ENCODE measurements around the gene TEDC2. TPM values are rescaled to one million over a fixed set of nuclear protein-coding genes. Genes with fewer than 3 reads are reported as not detected.

The TEDC2 gene
- total RNA-seq, 1 donor from 2014 or later = 29.1 TPM

- Histone ChIP-seq H3K9me3 (ENCODE audit: low read depth) (no peaks in the 10 kb centered on the region), H3K79me2 (ENCODE audit: low read depth) (peaks cover 8% of the 10 kb centered on the region), H4K20me1 (ENCODE audit: low read depth) (peaks cover 36% of the 10 kb centered on the region), H3K9ac (no peak overlapping the region), H3K36me3 (no peaks in the 10 kb centered on the region), H3K4me3 (peak overlapping the region; percentile 48), H2AFZ (replicated peaks) (no peak overlapping the region), H3K4me2 (peak overlapping the region; percentile 89), H3K27me3 (peaks cover 56% of the 10 kb centered on the region), H3F3A (ENCODE audit: low read depth) (peaks cover 60% of the 10 kb centered on the region), H3K27ac (no peak overlapping the region), H3K4me1 (peaks cover 47% of the 10 kb centered on the region)
- DNase-seq (ENCODE audit: low spot score) = peak; percentile 50
- H3K27me3 Mint-ChIP-seq (ENCODE audit: insufficient read depth, low read depth) = peaks cover 16% of the 10 kb centered on the region
- no peaks in the 10 kb centered on the region for H3K36me3 Mint-ChIP-seq
- TF ChIP-seq, protein P1, sequence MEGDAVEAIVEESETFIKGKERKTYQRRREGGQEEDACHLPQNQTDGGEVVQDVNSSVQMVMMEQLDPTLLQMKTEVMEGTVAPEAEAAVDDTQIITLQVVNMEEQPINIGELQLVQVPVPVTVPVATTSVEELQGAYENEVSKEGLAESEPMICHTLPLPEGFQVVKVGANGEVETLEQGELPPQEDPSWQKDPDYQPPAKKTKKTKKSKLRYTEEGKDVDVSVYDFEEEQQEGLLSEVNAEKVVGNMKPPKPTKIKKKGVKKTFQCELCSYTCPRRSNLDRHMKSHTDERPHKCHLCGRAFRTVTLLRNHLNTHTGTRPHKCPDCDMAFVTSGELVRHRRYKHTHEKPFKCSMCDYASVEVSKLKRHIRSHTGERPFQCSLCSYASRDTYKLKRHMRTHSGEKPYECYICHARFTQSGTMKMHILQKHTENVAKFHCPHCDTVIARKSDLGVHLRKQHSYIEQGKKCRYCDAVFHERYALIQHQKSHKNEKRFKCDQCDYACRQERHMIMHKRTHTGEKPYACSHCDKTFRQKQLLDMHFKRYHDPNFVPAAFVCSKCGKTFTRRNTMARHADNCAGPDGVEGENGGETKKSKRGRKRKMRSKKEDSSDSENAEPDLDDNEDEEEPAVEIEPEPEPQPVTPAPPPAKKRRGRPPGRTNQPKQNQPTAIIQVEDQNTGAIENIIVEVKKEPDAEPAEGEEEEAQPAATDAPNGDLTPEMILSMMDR (IDR thresholded peaks at IDR 0.05) = no peak
- no peak for TF ChIP-seq EZH2 (IDR thresholded peaks at IDR 0.05)
- TF ChIP-seq EZH2phosphoT487 (IDR thresholded peaks at IDR 0.05) = peak; percentile 33
- no peak overlapping the region for H3K27ac Mint-ChIP-seq
- H3K9me3 Mint-ChIP-seq = no peaks in the 10 kb centered on the region
- peaks cover 30% of the 10 kb centered on the region for H3K4me1 Mint-ChIP-seq
- no peak overlapping the region for H3K4me3 Mint-ChIP-seq
Measured at GRCh38 chr16:2471653-2472487, 12.0 kb downstream of the TEDC2 start.

- Histone ChIP-seq H3K4me2 (no peak overlapping the region), H3K4me3 (no peak overlapping the region), H2AFZ (replicated peaks) (no peak overlapping the region), H3K4me1 (peaks cover 47% of the 10 kb centered on the region), H3K36me3 (no peaks in the 10 kb centered on the region), H3F3A (ENCODE audit: low read depth) (peaks cover 54% of the 10 kb centered on the region), H3K27me3 (peaks cover 59% of the 10 kb centered on the region), H3K9ac (no peak overlapping the region), H3K79me2 (ENCODE audit: low read depth) (peaks cover 10% of the 10 kb centered on the region), H4K20me1 (ENCODE audit: low read depth) (peaks cover 37% of the 10 kb centered on the region), H3K27ac (no peak overlapping the region), H3K9me3 (ENCODE audit: low read depth) (no peaks in the 10 kb centered on the region)
- Mint-ChIP-seq H3K27ac (no peak overlapping the region), H3K4me3 (peak overlapping the region; percentile 80), H3K36me3 (no peaks in the 10 kb centered on the region), H3K9me3 (no peaks in the 10 kb centered on the region), H3K27me3 (ENCODE audit: insufficient read depth, low read depth) (peaks cover 12% of the 10 kb centered on the region), H3K4me1 (peaks cover 31% of the 10 kb centered on the region)
- DNase-seq (ENCODE audit: low spot score) = no peak
- TF ChIP-seq EZH2phosphoT487 (IDR thresholded peaks at IDR 0.05) = no peak
- TF ChIP-seq, protein P1 (IDR thresholded peaks at IDR 0.05) = no peak
- TF ChIP-seq EZH2 (IDR thresholded peaks at IDR 0.05) = no peak
Measured at GRCh38 chr16:2472488-2472864, 12.6 kb downstream of the TEDC2 start.

- H3K9me3 ChIP-seq (ENCODE audit: low read depth) = no peaks in the 10 kb centered on the region
- TF ChIP-seq EZH2phosphoT487 (IDR thresholded peaks at IDR 0.05) (no peak), EZH2 (IDR thresholded peaks at IDR 0.05) (no peak)
- H2AFZ ChIP-seq (replicated peaks) = no peak overlapping the region
- H3K27me3 ChIP-seq = peaks cover 59% of the 10 kb centered on the region
- peak overlapping the region; percentile 97 for H3K4me3 ChIP-seq
- H3K36me3 ChIP-seq = no peaks in the 10 kb centered on the region
- no peak overlapping the region for H3K9ac ChIP-seq
- Mint-ChIP-seq H3K27ac (no peak overlapping the region), H3K36me3 (no peaks in the 10 kb centered on the region), H3K9me3 (no peaks in the 10 kb centered on the region), H3K4me3 (peak overlapping the region; percentile 80), H3K4me1 (peaks cover 34% of the 10 kb centered on the region), H3K27me3 (ENCODE audit: insufficient read depth, low read depth) (peaks cover 12% of the 10 kb centered on the region)
- peaks cover 47% of the 10 kb centered on the region for H3K4me1 ChIP-seq
- no peak overlapping the region for H3K27ac ChIP-seq
- peaks cover 10% of the 10 kb centered on the region for H3K79me2 ChIP-seq (ENCODE audit: low read depth)
- peaks cover 41% of the 10 kb centered on the region for H4K20me1 ChIP-seq (ENCODE audit: low read depth)
- H3K4me2 ChIP-seq = peak overlapping the region; percentile 98
- no peak for DNase-seq (ENCODE audit: low spot score)
- peaks cover 49% of the 10 kb centered on the region for H3F3A ChIP-seq (ENCODE audit: low read depth)
Measured at GRCh38 chr16:2472885-2473445, 13.1 kb downstream of the TEDC2 start.

Measured in neural progenitor cell (in vitro differentiated cells).